Measurements from ENCODE around the gene UBE2L3.
"Not testable (repeated sequence)": the region's sequence is repeated elsewhere in the genome, so short reads cannot be mapped to it uniquely, and the experiment has no call there.

The UBE2L3 gene

DNA sequence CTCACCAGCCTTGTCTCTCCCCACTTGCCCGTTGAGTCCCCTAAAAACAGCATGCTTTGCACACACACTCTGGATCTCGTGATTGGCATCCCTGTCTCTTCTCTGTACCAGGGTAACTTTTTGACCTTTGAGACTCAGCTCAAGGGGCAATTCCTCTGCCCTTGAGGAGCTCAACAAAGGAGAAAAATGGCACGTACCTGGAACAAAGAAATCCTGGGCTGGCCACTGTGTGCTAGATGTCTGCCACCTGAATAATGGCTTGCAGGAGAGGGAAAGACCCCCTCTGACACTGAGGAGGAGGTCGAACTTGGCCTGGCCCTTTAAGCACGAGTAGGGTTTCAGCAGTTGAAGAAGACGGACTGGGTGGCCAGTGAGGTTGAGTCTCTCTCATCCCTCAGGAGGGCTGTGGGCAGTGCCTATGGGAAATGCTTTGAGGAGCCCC, 5.8 kb downstream of the UBE2L3 start:
- no peak for DNase-seq

DNA sequence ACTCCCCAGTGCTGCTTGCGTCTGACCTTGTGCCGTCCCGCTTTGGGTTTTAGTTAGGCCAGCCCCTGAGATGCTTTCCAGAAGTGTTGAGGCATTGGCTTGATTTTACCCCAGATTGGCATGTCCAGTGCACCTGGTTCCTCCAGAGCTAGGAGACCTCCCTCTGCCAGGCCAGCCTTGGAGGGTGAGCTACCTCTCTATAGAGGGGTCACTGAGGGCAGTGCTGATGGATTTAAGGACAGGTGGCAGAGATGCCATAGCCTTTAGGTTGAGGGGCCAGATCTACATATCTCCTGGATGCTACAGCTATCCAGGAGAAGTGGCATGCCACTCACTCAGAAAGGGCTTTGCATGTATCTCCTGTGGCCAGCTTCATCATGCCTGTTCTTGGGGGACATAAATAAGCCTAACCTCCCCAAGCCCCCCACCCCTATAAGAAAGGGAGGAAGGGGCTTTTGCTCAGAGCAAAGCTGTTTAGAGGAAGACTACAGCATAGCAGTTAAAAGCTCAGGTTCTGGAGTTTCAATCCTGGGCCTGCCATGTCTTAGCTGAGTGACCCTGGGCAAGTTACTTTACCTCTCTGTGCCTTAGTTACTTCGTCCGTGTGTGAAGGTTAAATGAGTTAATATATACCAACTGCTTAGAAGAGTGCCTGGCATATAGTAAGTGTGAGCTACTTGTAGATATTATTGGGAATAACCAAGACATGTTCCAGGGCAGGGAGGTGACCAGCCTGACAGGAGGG, 6.4 kb downstream of the UBE2L3 start:
- DNase-seq = no peak

DNA sequence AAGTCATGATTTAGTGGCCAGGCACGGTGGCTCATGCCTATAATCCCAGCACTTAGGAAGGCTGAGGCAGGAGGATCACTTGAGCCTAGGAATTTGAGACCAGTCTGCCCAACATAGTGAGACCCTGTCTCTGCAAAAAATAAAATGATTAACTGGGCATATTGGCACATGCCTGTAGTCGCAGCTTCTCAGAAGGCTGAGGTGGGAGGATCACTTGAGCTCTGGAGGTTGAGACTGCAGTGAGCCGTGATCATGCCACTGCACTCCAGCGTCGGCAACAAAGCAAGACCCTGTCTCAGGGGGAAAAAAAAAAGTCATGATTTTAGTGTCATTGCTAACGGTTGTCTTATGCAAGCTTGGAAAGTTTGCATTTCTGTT, 11.9 kb downstream of the UBE2L3 start:
- no peak for DNase-seq

DNA sequence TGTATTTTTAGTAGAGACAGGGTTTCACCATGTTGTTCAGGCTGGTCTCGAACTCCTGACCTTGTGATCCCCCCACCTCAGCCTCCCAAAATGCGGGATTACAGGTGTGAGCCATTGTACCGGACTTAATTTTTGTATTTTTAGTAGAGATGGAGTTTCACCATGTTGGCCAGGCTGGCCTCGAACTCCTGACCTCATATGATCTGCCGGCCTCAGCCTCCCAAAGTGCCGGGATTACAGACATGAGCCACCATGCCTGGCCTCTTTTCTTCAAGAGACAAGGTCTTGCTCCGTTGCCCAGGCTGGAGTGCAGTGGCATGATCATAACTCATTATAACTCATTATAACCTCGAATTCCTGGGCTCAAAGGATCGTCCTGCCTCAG, 13.1 kb downstream of the UBE2L3 start:
- not testable (repeated sequence) for DNase-seq

DNA sequence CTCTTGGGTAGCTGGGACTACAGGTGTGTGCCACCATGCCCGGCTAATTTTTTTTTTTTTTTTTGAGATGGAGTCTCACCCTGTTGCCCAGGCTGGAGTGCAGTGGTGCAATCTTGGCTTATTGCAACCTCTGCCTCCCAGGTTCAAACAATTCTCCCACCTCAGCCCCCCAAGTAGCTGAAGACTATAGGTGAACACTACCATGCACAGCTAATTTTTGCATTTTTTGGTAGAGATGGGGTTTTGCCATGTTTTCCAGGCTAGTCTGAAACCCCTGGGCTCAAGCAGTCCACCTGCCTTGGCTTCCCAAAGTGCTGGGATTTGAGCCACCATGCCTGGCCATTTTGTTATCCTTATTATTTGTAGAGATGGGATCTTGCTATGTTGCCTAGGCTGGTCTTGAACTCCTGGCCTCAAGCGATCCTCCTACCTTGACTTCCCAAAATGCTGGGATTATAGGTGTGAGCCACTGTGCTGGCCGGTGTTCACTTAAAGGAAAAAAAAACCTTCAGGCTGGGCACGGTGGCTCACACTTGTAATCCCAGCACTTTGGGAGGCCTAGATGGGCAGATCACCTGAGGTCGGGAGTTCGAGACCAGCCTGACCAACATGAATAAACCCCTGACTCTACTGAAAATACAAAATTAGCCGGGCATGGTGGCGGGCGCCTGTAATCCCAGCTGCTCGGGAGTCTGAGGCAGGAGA, 13.6 kb downstream of the UBE2L3 start:
- not testable (repeated sequence) for DNase-seq

DNA sequence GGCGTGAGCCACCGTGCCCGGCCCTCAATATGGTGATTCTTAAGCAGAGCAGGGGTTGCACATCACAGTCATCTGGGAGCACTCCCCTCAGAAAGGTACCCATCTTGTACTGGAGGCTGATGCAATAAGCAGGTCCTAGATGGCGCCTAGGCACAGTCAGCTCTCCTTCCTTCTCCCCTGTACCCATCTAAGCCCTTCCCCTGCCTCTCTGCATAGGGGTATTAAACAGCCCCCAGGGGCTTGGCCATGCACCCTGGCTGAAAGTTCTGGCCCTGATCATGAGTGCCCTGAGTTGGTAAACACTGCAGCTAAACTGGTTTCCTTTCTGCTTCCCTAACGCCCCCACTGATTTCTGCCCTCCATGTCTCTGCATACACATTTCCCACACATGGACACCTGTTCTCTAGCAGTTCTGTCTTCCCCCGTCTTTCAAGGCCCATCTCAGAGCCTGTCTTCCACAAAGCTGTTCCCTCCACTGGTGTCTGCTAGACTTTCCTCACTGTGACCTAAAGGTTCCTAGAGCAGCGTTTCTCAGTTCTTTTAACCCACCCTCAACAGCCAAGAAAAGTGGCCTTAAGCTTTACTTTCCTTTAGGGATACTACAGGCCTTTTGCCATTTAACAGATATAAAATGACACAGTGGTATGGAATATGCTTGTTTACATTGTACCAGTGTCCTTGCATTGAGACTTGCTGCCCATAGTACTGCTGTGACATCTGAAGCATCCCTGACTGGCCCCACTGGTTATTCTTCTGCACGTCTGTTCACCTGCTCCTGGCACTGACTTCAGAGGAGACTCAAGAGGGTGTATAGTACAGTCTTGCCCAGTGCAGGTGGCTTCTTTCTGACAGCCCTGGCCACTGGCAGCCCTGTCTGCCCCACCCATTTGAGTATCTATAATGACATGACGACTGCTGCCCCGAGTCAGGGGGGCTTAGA, 15.6 kb downstream of the UBE2L3 start:
- DNase-seq = peak; percentile 49

DNA sequence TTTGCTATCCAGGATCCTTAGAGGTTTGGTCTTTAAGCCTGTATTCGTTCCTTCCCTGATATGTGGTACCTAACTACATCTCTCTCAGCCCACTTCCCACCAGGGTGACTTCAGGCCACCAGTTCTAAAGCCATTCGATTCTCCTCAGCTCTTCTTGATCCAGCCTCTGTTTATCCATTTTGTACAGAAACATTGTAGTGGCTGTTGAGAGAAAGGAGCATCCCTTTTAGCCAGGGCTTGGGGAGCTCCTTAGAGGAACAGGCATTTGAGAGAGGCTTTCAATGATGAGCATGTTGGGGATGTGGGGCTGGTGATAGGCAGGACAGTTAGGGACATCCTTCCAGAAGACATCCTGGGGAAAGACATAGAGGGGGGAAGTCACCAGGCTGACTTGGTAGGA, 17.9 kb downstream of the UBE2L3 start:
- no peak for DNase-seq

DNA sequence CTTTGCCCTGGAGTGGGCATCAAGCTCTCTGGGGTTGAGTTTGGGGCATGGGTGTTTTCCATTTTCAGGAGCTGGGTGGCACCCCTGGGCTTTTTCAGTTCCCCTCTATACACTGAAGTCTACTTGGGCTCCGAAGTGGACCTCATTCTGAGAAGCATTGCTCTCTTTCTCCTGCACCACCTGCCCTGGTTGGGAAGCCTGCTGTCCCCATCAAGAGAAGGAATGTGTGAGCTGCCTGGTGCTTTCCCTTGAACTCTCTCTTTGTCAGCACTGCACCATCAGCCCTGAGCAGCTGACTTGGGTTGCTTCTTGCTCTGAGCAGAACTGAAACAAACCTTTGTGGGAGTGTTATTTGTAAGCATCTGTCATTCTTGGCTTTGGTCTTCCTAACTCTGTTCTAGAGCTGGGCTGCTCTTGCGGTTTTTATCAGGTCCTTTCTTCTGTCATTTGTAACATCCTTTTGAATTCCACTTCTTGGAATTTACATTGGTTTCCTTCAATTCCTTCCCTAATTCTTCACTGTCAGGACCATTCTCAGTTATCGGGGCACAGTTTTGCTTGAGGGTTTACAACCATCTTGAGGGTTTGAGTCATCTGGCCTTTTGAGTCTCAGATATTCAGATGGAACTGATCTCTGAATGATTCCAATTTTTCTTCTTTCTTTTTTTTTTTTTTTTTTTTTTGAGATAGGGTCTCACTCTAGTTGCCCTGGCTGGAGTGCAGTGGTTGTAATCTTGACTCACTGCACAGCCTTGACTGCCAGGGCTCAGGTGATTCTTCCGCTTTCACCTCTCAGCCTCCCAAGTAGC, 20.5 kb downstream of the UBE2L3 start:
- no peak for DNase-seq

DNA sequence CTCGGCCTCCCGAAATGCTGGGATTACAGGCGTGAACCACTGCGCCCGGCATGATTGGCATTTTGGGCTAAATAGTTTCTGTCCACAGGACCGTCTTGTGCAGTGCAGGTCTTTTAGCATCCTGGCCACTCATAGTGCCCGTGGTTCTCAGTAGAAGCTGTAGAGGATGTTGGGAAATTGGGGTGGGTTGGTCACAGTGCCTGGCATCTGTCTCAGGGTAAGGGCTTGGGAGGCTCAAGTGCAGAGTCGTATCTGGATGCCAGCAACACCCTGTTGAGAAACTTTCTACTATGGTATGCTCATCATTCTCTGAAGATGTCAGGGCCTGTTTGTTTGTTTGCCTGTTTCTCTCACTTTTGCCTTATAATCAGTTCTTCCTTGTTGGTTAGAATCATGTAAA, 21.9 kb downstream of the UBE2L3 start:
- DNase-seq = no peak

DNA sequence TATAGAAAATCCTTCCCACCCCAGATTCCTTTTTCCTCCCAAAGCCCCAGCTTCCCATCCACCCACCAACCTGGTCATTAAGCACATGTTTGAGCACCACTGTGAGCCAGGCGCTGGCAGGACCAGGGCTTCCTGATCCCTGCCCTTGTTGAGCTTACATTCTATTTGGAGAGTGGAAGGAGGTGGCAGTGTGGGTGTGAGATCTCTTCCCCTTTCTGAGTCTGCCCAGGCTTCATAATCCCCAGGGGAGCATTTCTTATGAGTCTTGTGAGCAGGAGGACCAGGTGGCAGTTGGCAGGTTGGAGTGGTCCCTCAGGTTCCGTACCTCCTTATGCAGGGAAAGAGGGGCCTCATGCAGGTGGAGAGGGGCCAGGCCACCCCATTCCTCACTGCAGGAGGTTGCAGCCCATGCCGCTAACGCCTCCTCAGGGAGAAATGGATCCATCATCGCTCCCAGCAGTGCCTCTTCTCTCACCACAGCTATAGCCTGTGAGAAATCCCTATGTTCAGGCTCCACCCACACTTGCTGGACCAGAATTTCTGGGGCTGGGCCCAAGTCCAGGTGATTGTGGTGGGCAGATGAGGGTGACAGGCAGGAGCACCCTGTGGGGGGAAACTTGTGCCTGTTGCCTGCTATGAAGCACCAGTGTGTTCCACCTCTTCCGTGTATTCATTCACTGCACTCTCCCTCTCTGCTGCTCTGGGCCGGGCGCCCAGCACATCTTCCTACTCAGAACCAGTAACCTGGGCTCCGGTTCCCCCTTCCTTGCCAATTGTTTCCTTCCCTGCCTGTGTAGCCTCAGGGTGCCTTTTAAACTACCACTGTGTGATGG, 23.5 kb downstream of the UBE2L3 start:
- no peak for DNase-seq

DNA sequence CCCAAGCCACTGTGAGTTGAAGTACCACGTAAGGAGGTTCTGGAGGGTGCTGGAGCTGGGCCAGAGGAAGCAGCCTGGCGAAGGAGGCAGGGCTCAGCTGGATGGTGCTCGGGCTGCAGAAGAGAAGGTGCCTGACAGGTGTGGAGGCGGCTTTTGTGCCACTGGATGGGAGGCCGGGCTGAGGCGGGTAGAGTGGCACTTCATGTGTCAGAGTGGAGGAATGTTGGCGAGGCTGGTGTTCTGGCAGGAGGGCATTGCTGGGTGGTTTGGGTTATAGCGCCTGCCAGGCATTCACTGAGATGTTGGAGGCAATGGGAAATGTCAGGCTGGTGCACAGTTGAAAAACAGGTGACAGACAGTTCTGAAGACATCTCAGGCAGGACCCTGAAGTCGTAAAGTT, 24.2 kb downstream of the UBE2L3 start:
- DNase-seq = no peak

DNA sequence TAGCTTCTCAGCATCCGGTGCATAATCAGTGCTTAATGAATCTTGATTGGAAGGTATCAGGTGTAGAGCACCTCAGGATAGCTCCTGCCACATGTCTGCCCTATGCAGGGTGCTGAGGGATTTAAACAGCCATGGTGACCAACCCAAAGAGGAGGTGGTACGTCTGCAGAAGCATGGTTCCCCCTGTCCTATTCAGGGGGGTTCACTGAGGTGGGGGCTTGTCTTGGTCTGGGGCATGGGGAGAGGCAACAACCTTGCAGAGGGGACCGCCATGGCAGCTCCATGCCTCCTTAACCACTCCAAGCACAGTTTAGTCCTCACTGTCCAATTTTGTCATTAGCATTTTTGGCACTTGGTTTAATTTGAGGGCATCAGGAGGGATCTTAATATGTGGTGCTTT, 24.9 kb downstream of the UBE2L3 start:
- no peak for DNase-seq

DNA sequence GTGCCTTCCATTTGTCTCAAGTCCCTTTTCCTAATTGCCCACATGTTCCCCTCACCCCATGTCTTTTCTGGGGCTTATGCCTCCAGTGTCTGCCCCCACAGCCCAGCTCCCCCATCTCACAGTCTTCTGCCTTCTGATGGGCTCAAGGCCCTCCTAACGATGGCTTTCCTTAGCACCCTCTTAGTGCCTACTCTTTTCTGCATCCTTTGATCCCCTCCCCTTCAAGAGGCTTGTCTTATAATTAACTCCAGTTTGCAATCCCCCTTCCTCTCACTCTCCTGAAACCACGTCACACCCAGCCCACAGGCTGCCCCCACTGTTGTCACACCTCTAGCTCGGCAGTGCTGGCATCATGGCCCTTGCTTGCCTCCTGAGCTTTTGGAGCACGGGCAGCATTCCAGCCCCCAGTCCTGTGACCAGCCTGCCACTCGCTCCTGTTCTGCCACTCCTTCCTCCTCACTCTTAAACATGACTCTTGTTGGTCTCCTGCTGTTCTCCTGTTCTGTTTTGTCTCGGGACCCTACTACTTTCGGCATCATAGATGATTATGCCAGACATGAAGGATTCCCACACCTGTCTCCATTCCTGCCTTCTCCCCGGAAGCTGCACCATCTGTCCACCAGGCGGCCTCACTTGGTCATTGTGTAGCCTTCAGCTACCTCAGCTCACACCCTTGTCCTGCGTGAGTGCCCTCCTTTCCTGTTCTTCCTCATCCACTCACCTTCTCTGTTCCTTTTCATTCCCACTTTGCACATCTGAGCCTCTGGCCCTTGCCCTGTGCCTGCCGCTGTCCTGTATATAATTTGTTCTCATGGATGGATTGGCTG, 26.1 kb downstream of the UBE2L3 start:
- DNase-seq = no peak

DNA sequence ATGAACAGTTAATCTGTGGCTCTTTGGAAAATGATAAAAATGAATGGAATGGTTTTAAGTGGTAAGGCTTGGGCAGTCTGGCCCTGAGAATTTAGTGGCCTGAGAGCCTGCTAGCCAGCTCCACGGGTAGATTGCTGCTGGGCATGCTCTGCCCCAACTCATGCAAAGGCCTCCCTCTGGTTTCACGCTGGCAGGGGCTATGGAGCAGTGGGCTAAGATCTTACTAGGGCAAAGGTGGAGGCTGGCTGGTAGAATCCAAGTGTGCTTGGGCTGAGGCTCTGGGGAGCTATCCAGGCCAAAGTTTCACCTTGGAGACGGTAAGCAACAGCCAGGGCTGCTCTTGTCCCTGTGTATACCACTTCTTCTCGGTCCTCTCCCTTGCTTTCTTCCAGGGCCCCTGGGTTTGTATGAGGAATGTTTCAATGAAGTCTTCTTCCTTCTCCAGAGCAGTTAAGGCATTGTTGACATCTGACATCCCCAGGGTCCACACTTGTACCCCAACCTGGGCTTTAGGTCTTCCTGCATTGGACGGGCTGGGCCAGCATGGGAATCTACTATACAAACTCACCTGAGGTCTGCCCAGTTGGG, 27.4 kb downstream of the UBE2L3 start:
- no peak for DNase-seq

DNA sequence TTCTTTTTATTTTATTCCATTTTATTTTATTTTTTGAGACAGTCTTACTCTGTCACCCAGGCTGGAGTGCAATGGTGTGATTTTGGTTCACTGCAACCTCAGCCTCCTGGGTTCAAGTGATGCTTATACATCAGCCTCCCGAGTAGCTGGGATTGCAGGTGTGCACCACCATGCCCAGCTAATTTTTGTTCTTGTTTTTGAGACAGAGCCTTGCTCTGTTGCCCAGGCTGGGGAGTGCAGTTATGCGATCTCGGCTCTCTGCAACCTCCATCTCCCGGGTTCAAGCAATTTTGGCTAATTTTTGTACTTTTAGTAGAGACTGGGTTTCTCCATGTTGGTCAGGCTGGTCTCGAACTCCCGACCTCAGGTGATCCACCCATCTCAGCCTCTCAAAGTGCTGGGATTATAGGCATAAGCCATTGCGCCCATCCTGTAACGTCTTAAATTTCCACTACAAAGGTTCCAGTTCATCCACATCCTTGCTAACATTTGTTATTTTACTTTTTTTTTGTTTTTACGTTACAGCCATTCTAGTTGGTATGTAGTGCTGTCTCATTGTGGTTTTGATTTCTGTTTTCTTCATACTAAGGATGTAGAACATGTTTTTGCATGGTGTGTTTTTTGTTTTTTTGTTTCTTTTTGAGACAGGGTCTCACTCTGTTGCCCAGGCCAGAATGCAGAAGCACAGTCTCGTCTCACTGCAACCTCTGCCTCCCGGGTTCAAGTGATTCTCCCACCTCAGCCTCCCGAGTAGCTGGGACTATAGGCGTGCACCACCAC, 29.0 kb downstream of the UBE2L3 start:
- not testable (repeated sequence) for DNase-seq

DNA sequence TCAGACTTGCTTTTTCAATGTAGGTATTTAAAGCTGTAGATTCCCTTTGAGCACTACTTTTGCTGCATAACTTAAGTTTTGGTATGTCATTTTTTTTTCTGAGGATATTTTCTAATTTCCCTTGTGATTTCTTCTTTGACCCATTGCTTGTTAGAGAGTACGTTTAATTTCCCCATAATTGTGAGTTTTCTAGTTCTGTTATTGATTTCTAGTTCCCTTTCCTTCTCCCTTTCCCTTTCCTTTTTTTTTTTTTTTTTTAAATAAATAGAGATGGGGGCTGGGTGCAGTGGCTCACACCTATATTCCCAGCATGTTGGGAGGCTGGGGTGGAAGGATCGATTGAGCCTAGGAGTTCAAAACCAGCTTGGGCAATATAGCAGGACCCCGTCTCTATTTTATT, 30.8 kb downstream of the UBE2L3 start:
- DNase-seq = no peak

DNA sequence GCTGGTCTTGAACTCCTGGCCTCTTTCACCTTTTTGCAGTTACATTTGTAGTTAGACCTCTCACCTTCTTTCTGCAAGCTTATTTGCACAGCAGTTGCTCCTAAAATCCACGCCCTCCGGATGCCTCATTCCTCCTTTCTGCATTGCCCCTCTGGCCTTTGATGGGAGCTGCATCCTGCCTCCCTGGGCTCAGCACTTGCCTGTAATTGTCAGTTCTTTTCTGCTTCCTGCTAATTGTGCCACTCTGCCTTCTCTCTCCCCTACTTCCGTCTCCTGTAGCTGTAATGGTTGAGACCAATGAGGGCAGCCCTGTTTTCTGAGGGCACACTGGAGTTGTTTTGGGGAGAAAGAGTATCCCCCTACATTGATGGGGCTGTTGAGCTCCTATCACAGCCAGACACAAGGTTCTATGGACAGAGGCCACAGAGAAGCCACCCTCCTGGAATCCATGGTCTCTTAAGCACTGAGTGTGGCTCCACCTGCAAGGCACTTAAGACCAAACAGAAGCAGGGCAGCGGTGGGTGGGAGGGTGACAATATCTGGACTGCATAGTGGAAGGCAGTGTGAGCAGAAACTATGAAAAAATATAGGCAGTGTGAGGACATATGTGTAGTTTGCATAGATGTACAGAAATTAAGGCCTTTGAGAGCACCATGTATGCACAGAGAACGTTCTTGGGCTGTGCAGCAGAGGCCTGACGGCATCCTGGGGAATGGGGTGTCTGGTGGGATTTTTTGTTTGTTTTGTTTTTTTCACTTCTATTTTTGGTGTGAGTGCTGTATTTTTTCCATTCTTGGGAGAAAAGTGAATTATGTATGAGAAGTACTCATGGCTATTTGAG, 31.8 kb downstream of the UBE2L3 start:
- DNase-seq = no peak

DNA sequence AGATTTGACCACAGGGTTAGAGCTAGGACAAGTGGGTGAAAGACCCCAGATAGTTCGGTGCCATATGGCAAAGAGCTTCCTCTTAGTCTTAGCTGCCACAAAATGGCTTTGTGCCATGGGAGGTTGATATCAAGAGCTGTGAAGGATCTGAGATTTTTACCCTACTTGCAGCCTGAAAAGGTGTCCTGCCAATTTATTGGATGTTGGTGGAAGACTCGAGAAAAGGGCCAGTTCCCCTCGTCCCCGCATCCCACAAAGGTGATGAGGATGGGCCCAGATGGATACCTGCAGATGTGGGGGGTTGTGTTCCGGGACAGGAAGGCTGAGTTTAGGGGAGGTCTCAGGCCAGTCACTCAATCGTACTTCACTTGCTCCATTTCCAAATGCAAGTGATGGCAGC, 35.1 kb downstream of the UBE2L3 start:
- DNase-seq = no peak

DNA sequence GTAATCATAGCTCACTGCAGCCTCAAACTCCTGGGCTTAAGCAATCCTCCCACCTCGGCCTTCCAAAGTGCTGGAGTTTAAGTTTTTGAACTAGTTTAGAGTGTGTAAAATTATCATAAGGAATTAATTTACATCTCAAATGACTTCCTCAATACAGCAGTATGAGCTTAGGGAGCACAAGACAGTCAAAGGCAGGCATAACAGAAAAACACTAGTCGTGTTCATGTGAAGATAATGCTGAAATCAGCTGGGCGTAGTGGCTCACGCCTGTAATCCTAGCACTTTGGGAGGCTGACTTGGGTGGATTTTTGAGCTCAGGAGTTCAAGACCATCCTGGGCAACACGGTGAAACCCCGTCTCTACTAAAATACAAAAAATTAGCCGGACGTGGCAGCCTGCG, 36.5 kb downstream of the UBE2L3 start:
- no peak for DNase-seq

Measured in NCI-H510A (cell line).